Thyroid gland (tissue), 4 donors: Measurements from ENCODE around the gene SLC51B. TPM values are rescaled to one million over a fixed set of nuclear protein-coding genes. Genes with fewer than 3 reads are reported as not detected.
"Not testable (repeated sequence)": the region's sequence is repeated elsewhere in the genome, so short reads cannot be mapped to it uniquely, and the experiment has no call there.

Source experiments
- DNase-seq, 2 donors: peaks; one replicate each; pipeline ENCODE4 v3.0.0-alpha.2; 2019
- H3K27ac ChIP-seq, 3 donors: fragments of 200-600 bp; sonication (generic); 1 replicate in 2 of 3; 2 replicates in 1 of 3; pipeline ENCODE4 v1.5.1; 2016 to 2019; ENCODE audit warnings: mild to moderate bottlenecking in 1 of 3, moderate library complexity in 1 of 3
- H3K27me3 ChIP-seq: fragments of 200-600 bp; sonication (generic); one replicate; pipeline ENCODE4 v1.5.1; 2019
- H3K36me3 ChIP-seq, 2 donors: fragments of 200-600 bp; sonication (generic); one replicate each; pipeline ENCODE4 v1.5.1; 2016 to 2019
- H3K4me1 ChIP-seq, 2 donors: fragments of 200-600 bp; sonication (generic); one replicate each; pipeline ENCODE4 v1.5.1; 2017 to 2019
- H3K4me3 ChIP-seq, 3 donors: fragments of 200-600 bp; sonication (generic); replicated peaks in 1 of 3; 1 replicate in 2 of 3; 2 replicates in 1 of 3; pipeline ENCODE4 v1.5.1; 2016; ENCODE audit warnings: mild to moderate bottlenecking in 1 of 3
- H3K9me3 ChIP-seq: fragments of 200-600 bp; sonication (generic); one replicate; pipeline ENCODE4 v1.5.1; 2017
- POLR2A ChIP-seq, 2 donors: fragments of 450-650 bp; IDR thresholded peaks; one replicate each; pipeline ENCODE4 v1.6.1; 2017; ENCODE audit warnings: antibody characterized with exemption in 2 of 2, mild to moderate bottlenecking in 2 of 2, moderate library complexity in 1 of 2
- WGBS, 2 donors: methylation state at CpG; one replicate each; pipeline ENCODE4 v1.1.5; 2017; 5-methylcytosine and 5-hydroxymethylcytosine counted together
- intact Hi-C: fragments of 100-400 bp; cut with DNase I; formaldehyde crosslinking; loops from one replicate; pipeline ENCODE4 v1.15.1; 2023
- total RNA-seq, 4 donors: library from RNA; depleted of rRNA; stranded (reverse); fragments of >200 nt; gene quantifications; one replicate each; pipeline ENCODE4 v1.2.3, GENCODE V29; 2016
- TF ChIP-seq, protein P1 (sequence below), 6 experiments: fragments of 200-600 bp in 3 of 6; fragments of 450-650 bp in 3 of 6; sonication (generic) in 3 of 6; IDR thresholded peaks; one replicate each; pipeline ENCODE4 v1.5.1; 2016 to 2019; ENCODE audit warnings: antibody characterized with exemption in 6 of 6, mild to moderate bottlenecking in 2 of 6, inconsistent platforms in 1 of 6, moderate library complexity in 1 of 6

SLC51B gene
- total RNA-seq, 4 donors from 2014 or later: not detected

GRCh38 chr15:65097651-65098263 is 52.6 kb downstream of the SLC51B start:
- no peak for TF ChIP-seq POLR2A (IDR thresholded peaks at IDR 0.05)
- TF ChIP-seq, protein P1, sequence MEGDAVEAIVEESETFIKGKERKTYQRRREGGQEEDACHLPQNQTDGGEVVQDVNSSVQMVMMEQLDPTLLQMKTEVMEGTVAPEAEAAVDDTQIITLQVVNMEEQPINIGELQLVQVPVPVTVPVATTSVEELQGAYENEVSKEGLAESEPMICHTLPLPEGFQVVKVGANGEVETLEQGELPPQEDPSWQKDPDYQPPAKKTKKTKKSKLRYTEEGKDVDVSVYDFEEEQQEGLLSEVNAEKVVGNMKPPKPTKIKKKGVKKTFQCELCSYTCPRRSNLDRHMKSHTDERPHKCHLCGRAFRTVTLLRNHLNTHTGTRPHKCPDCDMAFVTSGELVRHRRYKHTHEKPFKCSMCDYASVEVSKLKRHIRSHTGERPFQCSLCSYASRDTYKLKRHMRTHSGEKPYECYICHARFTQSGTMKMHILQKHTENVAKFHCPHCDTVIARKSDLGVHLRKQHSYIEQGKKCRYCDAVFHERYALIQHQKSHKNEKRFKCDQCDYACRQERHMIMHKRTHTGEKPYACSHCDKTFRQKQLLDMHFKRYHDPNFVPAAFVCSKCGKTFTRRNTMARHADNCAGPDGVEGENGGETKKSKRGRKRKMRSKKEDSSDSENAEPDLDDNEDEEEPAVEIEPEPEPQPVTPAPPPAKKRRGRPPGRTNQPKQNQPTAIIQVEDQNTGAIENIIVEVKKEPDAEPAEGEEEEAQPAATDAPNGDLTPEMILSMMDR (IDR thresholded peaks at IDR 0.05): no peak
- no peaks in the 10 kb centered on the region for H3K27me3 ChIP-seq
- H3K9me3 ChIP-seq: no peaks in the 10 kb centered on the region
- H3K4me3 ChIP-seq: no peak overlapping the region
- H3K27ac ChIP-seq: no peak overlapping the region
- DNase-seq: no peak
- peaks cover 16 to 26% of the 10 kb centered on the region in 2 donors for H3K36me3 ChIP-seq
- no peaks in the 10 kb centered on the region for H3K4me1 ChIP-seq
- intact Hi-C loops: no loop called here
- WGBS, 2 donors: 95 to 96% methylated on average over 7 of the region's 7 CpGs

DNA sequence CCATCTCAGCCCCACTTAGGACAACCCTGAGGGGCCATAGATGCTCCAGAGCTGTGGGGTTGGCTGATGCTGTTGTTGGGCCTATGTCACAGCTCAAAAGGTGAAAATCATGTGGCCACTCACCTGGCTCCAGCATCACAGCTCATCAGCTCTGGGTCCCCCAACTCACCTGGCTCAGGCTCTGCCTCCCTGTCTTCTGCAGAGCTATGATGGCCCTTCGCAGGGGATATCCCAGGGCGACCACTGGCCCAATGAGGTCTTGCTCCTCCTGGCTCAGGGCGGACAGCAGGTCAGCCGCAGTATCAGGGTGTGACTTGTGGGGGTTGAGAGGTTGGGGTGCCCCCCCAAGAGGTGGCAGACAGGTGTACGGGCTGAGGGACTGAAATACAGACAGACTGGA is 54.1 kb downstream of the SLC51B start:
- Histone ChIP-seq H3K4me1 (no peaks in the 10 kb centered on the region), H3K27me3 (no peaks in the 10 kb centered on the region), H3K27ac (no peak overlapping the region), H3K36me3 (peaks cover 16 to 26% of the 10 kb centered on the region in 2 donors), H3K4me3 (no peak overlapping the region), H3K9me3 (no peaks in the 10 kb centered on the region)
- no peak for TF ChIP-seq POLR2A (IDR thresholded peaks at IDR 0.05)
- TF ChIP-seq, protein P1 (IDR thresholded peaks at IDR 0.05): no peak
- intact Hi-C loops: no loop called here
- DNase-seq: no peak
- WGBS, 2 donors: 88 to 94% methylated on average over 5 of the region's 5 CpGs

- H3K36me3 ChIP-seq: peaks cover 16 to 26% of the 10 kb centered on the region in 2 donors
- H3K9me3 ChIP-seq, H3K4me1 ChIP-seq, DNase-seq, H3K4me3 ChIP-seq, H3K27me3 ChIP-seq, H3K27ac ChIP-seq: not testable (repeated sequence)
- intact Hi-C loops: loop anchor here (5.0 kb wide), 1 partner anchor 48 kb away; no protein-coding TSS in a partner anchor
- WGBS, 2 donors: 92 to 95% methylated on average over 10 of the region's 10 CpGs
These were observed 54.6 kb downstream of the SLC51B start for GRCh38 chr15:65099801-65100200.

- no peak overlapping the region for H3K27ac ChIP-seq
- peaks cover 16 to 30% of the 10 kb centered on the region in 2 donors for H3K36me3 ChIP-seq
These were observed 55.3 kb downstream of the SLC51B start for GRCh38 chr15:65100442-65100841.

GRCh38 chr15:65101411-65101890 is 56.3 kb downstream of the SLC51B start:
- Histone ChIP-seq H3K9me3 (no peaks in the 10 kb centered on the region), H3K36me3 (peaks cover 16 to 36% of the 10 kb centered on the region in 2 donors), H3K27ac (no peak overlapping the region), H3K4me1 (no peaks in the 10 kb centered on the region), H3K27me3 (no peaks in the 10 kb centered on the region), H3K4me3 (no peak overlapping the region)
- peak; percentile 70 to 81 for DNase-seq
- intact Hi-C loops: loop anchor here (5.0 kb wide), 1 partner anchor 49 kb away; no protein-coding TSS in a partner anchor
- no peak for TF ChIP-seq POLR2A (IDR thresholded peaks at IDR 0.05)
- TF ChIP-seq, protein P1 (IDR thresholded peaks at IDR 0.05): peak; percentile 63 to 79 (median 74)
- WGBS, 2 donors: 36 to 45% methylated on average over 8 to 9 of the region's 9 CpGs

More at GRCh38 chr15:65100442-65100841, 55.3 kb downstream of the SLC51B start:
- Histone ChIP-seq H3K4me1 (no peaks in the 10 kb centered on the region), H3K4me3 (no peak overlapping the region), H3K9me3 (no peaks in the 10 kb centered on the region), H3K27me3 (no peaks in the 10 kb centered on the region)
- intact Hi-C loops: loop anchor here (5.0 kb wide), 1 partner anchor 48 kb away; no protein-coding TSS in a partner anchor
- WGBS, 2 donors: 87 to 90% methylated on average over 7 of the region's 7 CpGs
- no peak for DNase-seq
- TF ChIP-seq POLR2A (IDR thresholded peaks at IDR 0.05): no peak
- TF ChIP-seq, protein P1 (IDR thresholded peaks at IDR 0.05): no peak
